Ishikawa (cell line): Measurements from ENCODE around the gene CCDC137.

Source experiments
- CEBPB ChIP-seq: IDR thresholded peaks from 2 replicates; pipeline ENCODE4 v1.6.1; 2012
- CREB1 ChIP-seq: IDR thresholded peaks from 2 replicates; pipeline ENCODE4 v1.6.1; 2012; ENCODE audit warnings: low read depth
- EGR1 ChIP-seq: IDR thresholded peaks from 2 replicates; pipeline ENCODE4 v1.6.1; 2012
- EP300 ChIP-seq: IDR thresholded peaks from 2 replicates; pipeline ENCODE4 v1.6.1; 2012; ENCODE audit warnings: borderline replicate concordance
- FOXM1 ChIP-seq: IDR thresholded peaks from 2 replicates; pipeline ENCODE4 v1.6.1; 2012; ENCODE audit warnings: low read depth, borderline replicate concordance
- NFIC ChIP-seq: IDR thresholded peaks from 2 replicates; pipeline ENCODE4 v1.6.1; 2012
- RAD21 ChIP-seq: IDR thresholded peaks from 2 replicates; pipeline ENCODE4 v1.6.1; 2012; ENCODE audit warnings: low read depth
- TAF1 ChIP-seq: IDR thresholded peaks from 2 replicates; pipeline ENCODE4 v1.6.1; 2012; ENCODE audit warnings: low read depth, mild to moderate bottlenecking
- TCF12 ChIP-seq: IDR thresholded peaks from 2 replicates; pipeline ENCODE4 v1.6.1; 2012; ENCODE audit warnings: low read depth
- TEAD4 ChIP-seq: IDR thresholded peaks from 2 replicates; pipeline ENCODE4 v1.6.1; 2012
- YY1 ChIP-seq: IDR thresholded peaks from 2 replicates; pipeline ENCODE4 v1.6.1; 2012; ENCODE audit warnings: low read depth
- ZBTB7A ChIP-seq: IDR thresholded peaks from 2 replicates; pipeline ENCODE4 v1.6.1; 2012; ENCODE audit warnings: low read depth
- TF ChIP-seq, protein P1 (sequence below): IDR thresholded peaks from 2 replicates; pipeline ENCODE4 v1.6.1; 2012
- TF ChIP-seq, protein P2 (sequence below): IDR thresholded peaks from 2 replicates; pipeline ENCODE4 v1.6.1; 2012
- TF ChIP-seq, protein P3 (sequence below): IDR thresholded peaks from 2 replicates; pipeline ENCODE4 v1.6.1; 2012; ENCODE audit warnings: low read depth, mild to moderate bottlenecking

CCDC137 gene

GRCh38 chr17:81700353-81701287, 34.1 kb downstream of the CCDC137 start:
- no peak for TF ChIP-seq TEAD4
- TF ChIP-seq ZBTB7A: no peak
- no peak for TF ChIP-seq EGR1
- TF ChIP-seq NFIC: no peak
- TF ChIP-seq RAD21: no peak
- TF ChIP-seq YY1: no peak
- TF ChIP-seq, protein P1, sequence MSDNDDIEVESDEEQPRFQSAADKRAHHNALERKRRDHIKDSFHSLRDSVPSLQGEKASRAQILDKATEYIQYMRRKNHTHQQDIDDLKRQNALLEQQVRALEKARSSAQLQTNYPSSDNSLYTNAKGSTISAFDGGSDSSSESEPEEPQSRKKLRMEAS: no peak
- TF ChIP-seq, protein P2, sequence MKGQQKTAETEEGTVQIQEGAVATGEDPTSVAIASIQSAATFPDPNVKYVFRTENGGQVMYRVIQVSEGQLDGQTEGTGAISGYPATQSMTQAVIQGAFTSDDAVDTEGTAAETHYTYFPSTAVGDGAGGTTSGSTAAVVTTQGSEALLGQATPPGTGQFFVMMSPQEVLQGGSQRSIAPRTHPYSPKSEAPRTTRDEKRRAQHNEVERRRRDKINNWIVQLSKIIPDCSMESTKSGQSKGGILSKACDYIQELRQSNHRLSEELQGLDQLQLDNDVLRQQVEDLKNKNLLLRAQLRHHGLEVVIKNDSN: no peak
- TF ChIP-seq, protein P3, sequence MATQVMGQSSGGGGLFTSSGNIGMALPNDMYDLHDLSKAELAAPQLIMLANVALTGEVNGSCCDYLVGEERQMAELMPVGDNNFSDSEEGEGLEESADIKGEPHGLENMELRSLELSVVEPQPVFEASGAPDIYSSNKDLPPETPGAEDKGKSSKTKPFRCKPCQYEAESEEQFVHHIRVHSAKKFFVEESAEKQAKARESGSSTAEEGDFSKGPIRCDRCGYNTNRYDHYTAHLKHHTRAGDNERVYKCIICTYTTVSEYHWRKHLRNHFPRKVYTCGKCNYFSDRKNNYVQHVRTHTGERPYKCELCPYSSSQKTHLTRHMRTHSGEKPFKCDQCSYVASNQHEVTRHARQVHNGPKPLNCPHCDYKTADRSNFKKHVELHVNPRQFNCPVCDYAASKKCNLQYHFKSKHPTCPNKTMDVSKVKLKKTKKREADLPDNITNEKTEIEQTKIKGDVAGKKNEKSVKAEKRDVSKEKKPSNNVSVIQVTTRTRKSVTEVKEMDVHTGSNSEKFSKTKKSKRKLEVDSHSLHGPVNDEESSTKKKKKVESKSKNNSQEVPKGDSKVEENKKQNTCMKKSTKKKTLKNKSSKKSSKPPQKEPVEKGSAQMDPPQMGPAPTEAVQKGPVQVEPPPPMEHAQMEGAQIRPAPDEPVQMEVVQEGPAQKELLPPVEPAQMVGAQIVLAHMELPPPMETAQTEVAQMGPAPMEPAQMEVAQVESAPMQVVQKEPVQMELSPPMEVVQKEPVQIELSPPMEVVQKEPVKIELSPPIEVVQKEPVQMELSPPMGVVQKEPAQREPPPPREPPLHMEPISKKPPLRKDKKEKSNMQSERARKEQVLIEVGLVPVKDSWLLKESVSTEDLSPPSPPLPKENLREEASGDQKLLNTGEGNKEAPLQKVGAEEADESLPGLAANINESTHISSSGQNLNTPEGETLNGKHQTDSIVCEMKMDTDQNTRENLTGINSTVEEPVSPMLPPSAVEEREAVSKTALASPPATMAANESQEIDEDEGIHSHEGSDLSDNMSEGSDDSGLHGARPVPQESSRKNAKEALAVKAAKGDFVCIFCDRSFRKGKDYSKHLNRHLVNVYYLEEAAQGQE: no peak
- TF ChIP-seq TCF12: no peak
- TF ChIP-seq TAF1: no peak
- TF ChIP-seq CREB1: no peak
- no peak for TF ChIP-seq EP300
- TF ChIP-seq CEBPB: no peak

GRCh38 chr17:81701288-81702071, 34.9 kb downstream of the CCDC137 start:
- TF ChIP-seq EP300: no peak
- TF ChIP-seq EGR1: no peak
- TF ChIP-seq CEBPB: no peak
- TF ChIP-seq, protein P1: no peak
- TF ChIP-seq, protein P2: no peak
- TF ChIP-seq FOXM1: no peak
- TF ChIP-seq TCF12: no peak
- TF ChIP-seq RAD21: no peak
- no peak for TF ChIP-seq NFIC
- TF ChIP-seq, protein P3: no peak
- TF ChIP-seq CREB1: no peak
- no peak for TF ChIP-seq ZBTB7A
- TF ChIP-seq YY1: no peak
- no peak for TF ChIP-seq TAF1
- TF ChIP-seq TEAD4: no peak

DNA sequence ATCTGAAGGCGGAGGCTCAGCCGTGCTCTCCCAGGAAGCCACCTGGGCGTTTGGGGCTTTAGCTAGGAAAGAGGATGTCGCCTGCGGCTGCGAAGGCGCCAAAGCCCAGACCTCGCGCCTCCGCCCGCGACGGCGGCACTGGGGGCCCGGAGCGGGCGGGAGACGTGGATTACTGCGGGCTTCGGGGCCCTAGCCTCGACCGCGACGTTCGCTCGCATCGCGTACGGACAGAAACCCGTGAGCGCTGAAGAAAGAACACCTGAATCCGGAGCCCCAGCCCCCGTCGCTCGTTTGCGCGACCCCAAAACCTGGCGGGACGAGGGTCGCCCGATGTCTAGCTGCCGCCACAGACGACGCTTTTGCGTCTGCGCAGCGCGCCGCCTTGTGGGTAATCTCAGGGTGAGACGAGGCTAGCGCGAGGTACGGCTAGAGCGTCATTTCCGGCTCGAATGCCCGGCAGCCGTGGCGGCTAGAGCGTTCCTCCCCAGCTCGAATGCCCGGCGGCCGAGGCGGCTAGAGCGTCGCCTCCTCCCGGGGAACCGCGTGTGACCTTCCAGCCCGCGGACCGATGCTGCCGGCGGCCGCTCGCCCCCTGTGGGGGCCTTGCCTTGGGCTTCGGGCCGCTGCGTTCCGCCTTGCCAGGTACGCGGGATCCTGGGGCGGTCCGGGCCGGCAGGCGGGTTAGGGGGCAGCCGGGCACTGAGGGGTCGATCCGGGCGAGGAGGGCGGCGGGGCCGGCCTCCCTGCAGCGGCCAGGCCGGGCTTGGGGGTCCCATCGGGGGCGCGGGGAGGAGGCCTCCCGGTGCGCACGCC, 36.6 kb downstream of the CCDC137 start, which contains the start of gene MRPL12:
Gene MRPL12 (plus strand): TSS at position 434 of the 813 bp plus-strand sequence. CDS start 135 bp downstream, at position 569.
- no peak; the same call in 1 of the 2 replicates for TF ChIP-seq EP300
- TF ChIP-seq, protein P3: no peak
- no peak for TF ChIP-seq ZBTB7A
- peak; percentile 76 for TF ChIP-seq CREB1
- TF ChIP-seq TEAD4: peak; percentile 49
- peak; percentile 92 for TF ChIP-seq TAF1
- TF ChIP-seq NFIC: no peak
- peak; percentile 66 for TF ChIP-seq TCF12
- TF ChIP-seq, protein P2: 0 out of 2 replicates have a peak, but pooled peaks have one; percentile 22
- TF ChIP-seq YY1: peak; percentile 64
- TF ChIP-seq, protein P1: peak; percentile 92
